ENCODE measurements around the gene ZBTB46.

Gene ZBTB46

DNA sequence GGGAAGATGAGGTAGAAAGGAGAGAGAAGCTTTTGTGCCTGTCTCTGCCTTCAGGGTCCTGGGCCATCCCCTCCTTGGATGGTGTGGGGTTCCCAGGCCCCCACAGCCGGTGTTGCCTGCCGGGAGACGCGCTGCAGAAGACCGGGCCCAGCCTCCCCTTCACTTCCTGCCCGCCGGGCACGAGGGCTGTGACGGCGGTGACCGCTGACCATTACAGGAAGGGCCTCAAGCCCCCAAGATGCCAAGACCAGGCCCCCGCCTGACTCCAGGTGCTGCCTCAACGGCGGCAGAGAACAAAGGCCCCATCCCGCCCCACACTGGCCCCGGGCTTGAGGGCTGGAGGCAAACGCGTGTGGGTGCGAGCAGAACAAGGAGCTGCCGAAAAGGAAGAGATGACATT lies 38.2 kb downstream of the ZBTB46 start:
- TF ChIP-seq, protein P1, sequence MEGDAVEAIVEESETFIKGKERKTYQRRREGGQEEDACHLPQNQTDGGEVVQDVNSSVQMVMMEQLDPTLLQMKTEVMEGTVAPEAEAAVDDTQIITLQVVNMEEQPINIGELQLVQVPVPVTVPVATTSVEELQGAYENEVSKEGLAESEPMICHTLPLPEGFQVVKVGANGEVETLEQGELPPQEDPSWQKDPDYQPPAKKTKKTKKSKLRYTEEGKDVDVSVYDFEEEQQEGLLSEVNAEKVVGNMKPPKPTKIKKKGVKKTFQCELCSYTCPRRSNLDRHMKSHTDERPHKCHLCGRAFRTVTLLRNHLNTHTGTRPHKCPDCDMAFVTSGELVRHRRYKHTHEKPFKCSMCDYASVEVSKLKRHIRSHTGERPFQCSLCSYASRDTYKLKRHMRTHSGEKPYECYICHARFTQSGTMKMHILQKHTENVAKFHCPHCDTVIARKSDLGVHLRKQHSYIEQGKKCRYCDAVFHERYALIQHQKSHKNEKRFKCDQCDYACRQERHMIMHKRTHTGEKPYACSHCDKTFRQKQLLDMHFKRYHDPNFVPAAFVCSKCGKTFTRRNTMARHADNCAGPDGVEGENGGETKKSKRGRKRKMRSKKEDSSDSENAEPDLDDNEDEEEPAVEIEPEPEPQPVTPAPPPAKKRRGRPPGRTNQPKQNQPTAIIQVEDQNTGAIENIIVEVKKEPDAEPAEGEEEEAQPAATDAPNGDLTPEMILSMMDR (IDR thresholded peaks at IDR 0.05; ENCODE audit: low read depth, low read length, missing control alignments): no peak
- H3K4me3 ChIP-seq (replicated peaks; ENCODE audit: low read depth, low read length): no peak overlapping the region
- DNase-seq (ENCODE audit: extremely low read depth, low read depth): no peak

- TF ChIP-seq, protein P1 (IDR thresholded peaks at IDR 0.05; ENCODE audit: low read depth, low read length, missing control alignments): no peak
- H3K4me3 ChIP-seq (replicated peaks; ENCODE audit: low read depth, low read length): no peak overlapping the region
- DNase-seq (ENCODE audit: extremely low read depth, low read depth): no peak
These were observed 39.4 kb downstream of the ZBTB46 start for GRCh38 chr20:63791497-63792156.

GRCh38 chr20:63790572-63791168 lies 40.4 kb downstream of the ZBTB46 start:
- TF ChIP-seq, protein P1 (IDR thresholded peaks at IDR 0.05; ENCODE audit: low read depth, low read length, missing control alignments): no peak
- DNase-seq (ENCODE audit: extremely low read depth, low read depth): no peak
- H3K4me3 ChIP-seq (replicated peaks; ENCODE audit: low read depth, low read length): no peak overlapping the region

- H3K4me3 ChIP-seq (replicated peaks; ENCODE audit: low read depth, low read length): no peak overlapping the region
- DNase-seq (ENCODE audit: extremely low read depth, low read depth): no peak
- TF ChIP-seq, protein P1 (IDR thresholded peaks at IDR 0.05; ENCODE audit: low read depth, low read length, missing control alignments): no peak
These were observed 41.1 kb downstream of the ZBTB46 start for GRCh38 chr20:63789836-63790571.

GRCh38 chr20:63787749-63788148 lies 43.3 kb downstream of the ZBTB46 start:
- no peak overlapping the region for H3K4me3 ChIP-seq (replicated peaks; ENCODE audit: low read depth, low read length)
- TF ChIP-seq, protein P1 (IDR thresholded peaks at IDR 0.05; ENCODE audit: low read depth, low read length, missing control alignments): no peak
- no peak for DNase-seq (ENCODE audit: extremely low read depth, low read depth)

DNA sequence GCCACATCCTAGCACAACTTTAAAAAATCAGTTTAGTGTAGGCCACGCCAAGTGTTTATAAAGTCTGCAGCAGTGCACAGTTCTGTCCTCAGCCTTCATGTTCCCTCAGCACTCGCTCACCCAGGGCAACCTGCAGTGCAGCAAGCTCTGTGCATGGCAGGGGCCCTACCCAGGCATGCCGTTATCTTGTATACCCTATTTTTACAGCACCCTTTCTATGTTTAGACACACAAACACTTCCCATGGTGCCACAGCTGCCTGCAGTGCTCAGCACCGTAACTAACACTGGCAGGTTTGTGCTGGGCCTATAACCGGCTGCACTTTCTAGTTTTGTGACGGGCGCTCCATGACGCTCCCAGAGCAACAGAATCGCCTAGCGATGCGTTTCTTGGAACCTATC lies 43.8 kb downstream of the ZBTB46 start:
- H3K4me3 ChIP-seq (replicated peaks; ENCODE audit: low read depth, low read length): no peak overlapping the region
- DNase-seq (ENCODE audit: extremely low read depth, low read depth): no peak
- TF ChIP-seq, protein P1 (IDR thresholded peaks at IDR 0.05; ENCODE audit: low read depth, low read length, missing control alignments): no peak

Data from HFF-Myc (cell line).